GM12878 (cell line): ENCODE results near the gene DNAJC5. TPM values are rescaled to one million over a fixed set of nuclear protein-coding genes. Genes with fewer than 3 reads are reported as not detected.

Experiments used
- ATAC-seq: fragments of 200-7000 bp; cut with Tn5 transposase; 3 replicates; pipeline ENCODE4 v1.9.1; 2020; ENCODE audit warnings: mild to moderate bottlenecking, moderate library complexity
- BruUV-seq: library from RNA; stranded (reverse); fragments of 400-500 nt; replicated peaks from 2 replicates; lab custom pipeline; 2021; lab: Mats Ljungman, UMichigan
- CTCF ChIA-PET: fragments of 300-600 bp; sonication (Branson Sonifier 250); formaldehyde crosslinking; extraction: SDS; loops from one replicate; lab custom pipeline; 2021; ENCODE audit warnings: inconsistent platforms; lab: Yijun Ruan, JAX
- POLR2A ChIA-PET: fragments of 350-600 bp; formaldehyde crosslinking; extraction: SDS; loops from one replicate; lab custom pipeline; 2021; ENCODE audit warnings: inconsistent platforms; lab: Charles Lee
- RAD21 ChIA-PET: fragments of 300-600 bp; sonication (Branson Sonifier 250); formaldehyde crosslinking; loops from one replicate; lab custom pipeline; 2023; ENCODE audit warnings: antibody characterized with exemption; ENCODE audit not compliant: unreplicated experiment; lab: Charles Lee
- SMC1A ChIA-PET: fragments of 300-600 bp; sonication (Branson Sonifier 250); formaldehyde crosslinking; loops from one replicate; lab custom pipeline; 2023; ENCODE audit not compliant: unreplicated experiment, uncharacterized antibody; lab: Charles Lee
- DNase-seq: peaks from one replicate; pipeline ENCODE4 v3.0.0-alpha.2; 2011; ENCODE audit warnings: low read depth, low spot score
- FAIRE-seq: peaks from 3 replicates; lab custom pipeline; 2011; peaks lifted over from hg19 to GRCh38; lab: Jason Lieb, UNC
- H2AFZ ChIP-seq: 2 replicates; pipeline ENCODE4 v1.6.0; 2011; ENCODE audit warnings: low read depth, low read length, control low read depth; ENCODE audit not compliant: control insufficient read depth
- H3K27ac ChIP-seq: 2 replicates; pipeline ENCODE4 v1.5.1; 2011; ENCODE audit warnings: control low read depth; ENCODE audit not compliant: control insufficient read depth, insufficient read depth
- H3K27me3 ChIP-seq, 2 experiments: replicated peaks in 1 of 2; 2 replicates each; pipeline versions ENCODE4 v1.6.0 to v1.6.1; 2011; ENCODE audit warnings: low read length in 1 of 2; ENCODE audit not compliant: control insufficient read depth in 2 of 2, insufficient read depth in 2 of 2
- H3K36me3 ChIP-seq, 2 experiments: 2 replicates each; pipeline ENCODE4 v1.5.1; 2011; ENCODE audit warnings: low read length in 1 of 2; ENCODE audit not compliant: control insufficient read depth in 2 of 2, insufficient read depth in 2 of 2
- H3K4me1 ChIP-seq: 2 replicates; pipeline ENCODE4 v1.6.1; 2011; ENCODE audit warnings: mild to moderate bottlenecking, low read length, moderate library complexity, mixed read lengths; ENCODE audit not compliant: control insufficient read depth, insufficient read depth
- H3K4me2 ChIP-seq: 2 replicates; pipeline ENCODE4 v1.6.0; 2011; ENCODE audit warnings: control low read depth; ENCODE audit not compliant: control insufficient read depth, insufficient read depth
- H3K4me3 ChIP-seq: fragments of 200-600 bp; sonication (generic); 2 replicates; pipeline ENCODE4 v1.5.1; 2016
- H3K79me2 ChIP-seq: 2 replicates; pipeline ENCODE4 v1.6.0; 2011; ENCODE audit warnings: low read length; ENCODE audit not compliant: control insufficient read depth, insufficient read depth
- H3K9ac ChIP-seq: 2 replicates; pipeline ENCODE4 v1.8.0; 2011; ENCODE audit warnings: low read length, control low read depth, mixed read lengths; ENCODE audit not compliant: control insufficient read depth, insufficient read depth
- H3K9me3 ChIP-seq: replicated peaks from 3 replicates; pipeline ENCODE4 v1.5.1; 2011; ENCODE audit warnings: mild to moderate bottlenecking, low read length; ENCODE audit not compliant: control insufficient read depth, insufficient read depth
- H4K20me1 ChIP-seq: 2 replicates; pipeline ENCODE4 v1.6.0; 2011; ENCODE audit not compliant: control insufficient read depth, insufficient read depth
- ATF3 ChIP-seq: IDR thresholded peaks from 2 replicates; pipeline ENCODE4 v1.6.1; 2011; ENCODE audit warnings: low read depth, mild to moderate bottlenecking, low read length, moderate library complexity, borderline replicate concordance; ENCODE audit errors: extremely low read depth
- CREM ChIP-seq: IDR thresholded peaks from 2 replicates; pipeline ENCODE4 v1.6.1; 2014; ENCODE audit warnings: antibody characterized with exemption, low read depth
- E2F4 ChIP-seq: IDR thresholded peaks from 2 replicates; pipeline ENCODE4 v1.6.1; 2012; ENCODE audit warnings: low read depth, low read length, improper control_type of control experiment
- E2F8 ChIP-seq: fragments of 450-650 bp; IDR thresholded peaks from 2 replicates; pipeline ENCODE4 v1.6.1; 2018; ENCODE audit warnings: mild to moderate bottlenecking, low read depth, moderate library complexity; ENCODE audit not compliant: partially characterized antibody
- LARP7 ChIP-seq: fragments of 450-650 bp; IDR thresholded peaks from 2 replicates; pipeline ENCODE4 v1.6.1; 2017; ENCODE audit warnings: mild to moderate bottlenecking
- NFIC ChIP-seq: IDR thresholded peaks from 2 replicates; pipeline ENCODE4 v1.6.1; 2012; ENCODE audit warnings: low read depth, mild to moderate bottlenecking, inconsistent platforms, low read length, moderate library complexity
- RAD51 ChIP-seq: fragments of 450-650 bp; IDR thresholded peaks from 2 replicates; pipeline ENCODE4 v1.6.1; 2016; ENCODE audit warnings: moderate library complexity, mild to moderate bottlenecking, inconsistent platforms
- SMAD1 ChIP-seq: fragments of 450-650 bp; IDR thresholded peaks from 2 replicates; pipeline ENCODE4 v1.6.1; 2018; ENCODE audit warnings: mild to moderate bottlenecking, low read depth; ENCODE audit not compliant: partially characterized antibody
- SMAD5 ChIP-seq: IDR thresholded peaks from 2 replicates; pipeline ENCODE4 v1.6.1; 2016; ENCODE audit warnings: antibody characterized with exemption, low read depth
- SMC3 ChIP-seq: IDR thresholded peaks from 2 replicates; pipeline ENCODE4 v1.6.1; 2011; ENCODE audit warnings: low read length, improper control_type of control experiment, borderline replicate concordance
- TAF1 ChIP-seq: IDR thresholded peaks from 2 replicates; pipeline ENCODE4 v1.6.1; 2011; ENCODE audit warnings: mild to moderate bottlenecking, low read depth, low read length, borderline replicate concordance
- TBL1XR1 ChIP-seq: IDR thresholded peaks from 2 replicates; pipeline ENCODE4 v1.6.1; 2012; ENCODE audit warnings: low read depth, low read length, improper control_type of control experiment
- WGBS: methylation state at CpG from one replicate; pipeline ENCODE4 v1.1.6; 2016; ENCODE audit warnings: low lambda C conversion rate; ENCODE audit not compliant: insufficient replicate concordance, insufficient coverage; ENCODE audit errors: missing lambda C conversion rate; 5-methylcytosine and 5-hydroxymethylcytosine counted together
- in situ Hi-C: fragments of 300-500 bp; cut with MboI; formaldehyde crosslinking; loops from 9 replicates; pipeline ENCODE4 v1.14.3; 2018; ENCODE audit warnings: mixed read lengths
- intact Hi-C: fragments of 100-400 bp; cut with micrococcal nuclease; formaldehyde crosslinking; loops from one replicate; pipeline ENCODE4 v1.14.2; 2022; ENCODE audit not compliant: unreplicated experiment
- polyA plus RNA-seq, 11 experiments: library from polyadenylated mRNA; depleted of rRNA in 4 of 11; unstranded in 6 of 11; stranded (reverse) in 5 of 11; fragments of >200 nt; fragmentation: Nextera tagmentation in 4 of 11; fragmentation: Illumina TruSeq in 1 of 11; extraction: Ambion mirVana in 4 of 11; extraction: Trizol in 1 of 11; gene quantifications; 1 replicate in 1 of 11; 2 replicates in 10 of 11; pipeline versions ENCODE4 v1.2.1 to v1.2.3, GENCODE V29; 2011 to 2016; ENCODE audit warnings: inconsistent platforms in 2 of 11, missing spikeins in 2 of 11, low read depth in 1 of 11
- total RNA-seq, 4 experiments: library from RNA; depleted of rRNA in 3 of 4; stranded (reverse); fragments of >200 nt in 3 of 4; fragmentation: Illumina TruSeq in 1 of 4; extraction: Trizol in 1 of 4; gene quantifications; 2 replicates each; pipeline versions ENCODE4 v1.2.1 to v1.2.3, GENCODE V29; 2013 to 2021
- TF ChIP-seq, protein P1 (sequence below): fragments of 450-650 bp; IDR thresholded peaks from 2 replicates; pipeline ENCODE4 v1.6.1; 2016; ENCODE audit warnings: mild to moderate bottlenecking, moderate library complexity, borderline replicate concordance
- TF ChIP-seq, protein P2 (sequence below): IDR thresholded peaks from 2 replicates; pipeline ENCODE4 v1.6.1; 2012; ENCODE audit warnings: low read length, inconsistent platforms

Gene DNAJC5
- total and polyA plus RNA-seq, 10 of the 15 experiments (the other 5 are each of a cell fraction or from before 2014, with no cell fraction given), result 0.69 to 36.8 (median 17.0) TPM

DNA sequence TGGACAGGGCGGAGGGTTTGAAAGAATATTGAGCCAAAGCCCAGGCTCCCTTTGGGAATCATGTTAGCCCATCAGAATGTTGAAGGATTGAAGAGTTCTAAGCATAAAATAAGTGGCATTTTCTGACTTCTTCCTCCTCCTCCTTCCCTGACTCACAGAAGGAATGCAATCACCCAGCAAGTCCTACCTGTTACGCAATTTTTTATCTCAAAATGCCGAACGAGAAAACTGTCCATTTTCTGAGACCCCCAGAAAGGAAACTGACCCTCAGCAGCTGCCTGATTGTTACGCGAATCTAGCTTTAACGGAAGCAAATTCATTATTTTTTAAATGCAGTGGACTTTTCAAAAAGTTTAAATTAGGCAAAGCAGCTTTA, 4.7 kb upstream of the DNAJC5 start (continued):
- TF ChIP-seq E2F4, result no peak
- TF ChIP-seq, protein P1, sequence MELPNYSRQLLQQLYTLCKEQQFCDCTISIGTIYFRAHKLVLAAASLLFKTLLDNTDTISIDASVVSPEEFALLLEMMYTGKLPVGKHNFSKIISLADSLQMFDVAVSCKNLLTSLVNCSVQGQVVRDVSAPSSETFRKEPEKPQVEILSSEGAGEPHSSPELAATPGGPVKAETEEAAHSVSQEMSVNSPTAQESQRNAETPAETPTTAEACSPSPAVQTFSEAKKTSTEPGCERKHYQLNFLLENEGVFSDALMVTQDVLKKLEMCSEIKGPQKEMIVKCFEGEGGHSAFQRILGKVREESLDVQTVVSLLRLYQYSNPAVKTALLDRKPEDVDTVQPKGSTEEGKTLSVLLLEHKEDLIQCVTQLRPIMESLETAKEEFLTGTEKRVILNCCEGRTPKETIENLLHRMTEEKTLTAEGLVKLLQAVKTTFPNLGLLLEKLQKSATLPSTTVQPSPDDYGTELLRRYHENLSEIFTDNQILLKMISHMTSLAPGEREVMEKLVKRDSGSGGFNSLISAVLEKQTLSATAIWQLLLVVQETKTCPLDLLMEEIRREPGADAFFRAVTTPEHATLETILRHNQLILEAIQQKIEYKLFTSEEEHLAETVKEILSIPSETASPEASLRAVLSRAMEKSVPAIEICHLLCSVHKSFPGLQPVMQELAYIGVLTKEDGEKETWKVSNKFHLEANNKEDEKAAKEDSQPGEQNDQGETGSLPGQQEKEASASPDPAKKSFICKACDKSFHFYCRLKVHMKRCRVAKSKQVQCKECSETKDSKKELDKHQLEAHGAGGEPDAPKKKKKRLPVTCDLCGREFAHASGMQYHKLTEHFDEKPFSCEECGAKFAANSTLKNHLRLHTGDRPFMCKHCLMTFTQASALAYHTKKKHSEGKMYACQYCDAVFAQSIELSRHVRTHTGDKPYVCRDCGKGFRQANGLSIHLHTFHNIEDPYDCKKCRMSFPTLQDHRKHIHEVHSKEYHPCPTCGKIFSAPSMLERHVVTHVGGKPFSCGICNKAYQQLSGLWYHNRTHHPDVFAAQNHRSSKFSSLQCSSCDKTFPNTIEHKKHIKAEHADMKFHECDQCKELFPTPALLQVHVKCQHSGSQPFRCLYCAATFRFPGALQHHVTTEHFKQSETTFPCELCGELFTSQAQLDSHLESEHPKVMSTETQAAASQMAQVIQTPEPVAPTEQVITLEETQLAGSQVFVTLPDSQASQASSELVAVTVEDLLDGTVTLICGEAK, result no peak
- TF ChIP-seq, all 136 proteins: peak for 0

DNA sequence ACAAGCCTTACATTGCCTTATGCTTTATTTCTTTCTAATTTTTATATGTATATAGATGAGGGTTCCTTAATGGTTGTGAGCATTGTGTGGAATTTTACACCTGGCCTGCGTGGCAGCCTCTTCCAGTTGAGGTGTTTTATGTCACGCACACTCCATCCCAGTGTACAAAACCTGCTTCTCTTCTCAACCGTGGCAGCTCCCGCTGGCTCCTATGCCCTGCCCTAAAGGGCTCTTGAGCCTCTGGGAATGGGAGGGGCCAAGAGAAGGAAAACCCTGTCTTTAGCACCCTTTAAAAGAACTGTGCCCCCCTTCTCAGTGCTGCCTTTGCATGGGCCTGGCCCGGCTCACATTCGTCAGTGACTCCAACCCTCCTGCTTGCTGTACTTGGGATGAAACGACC, 4.3 kb upstream of the DNAJC5 start:
- RAD21 ChIA-PET, result no interaction called here
- SMC1A ChIA-PET, result no interaction called here
- Histone ChIP-seq H3K36me3 (peaks cover 12 to 17% of the 10 kb centered on the region in 2 experiments), H3K27me3 (no peaks in the 10 kb centered on the region), H4K20me1 (0 out of 2 replicates have a peak, but pooled peaks cover 2% of the 10 kb centered on the region), H3K4me2 (no peak overlapping the region), H3K9ac (no peak overlapping the region), H3K4me1 (no peaks in the 10 kb centered on the region), H3K27ac (no peak overlapping the region), H2AFZ (no peak overlapping the region), H3K9me3 (no peaks in the 10 kb centered on the region), H3K79me2 (peaks cover 5% of the 10 kb centered on the region), H3K4me3 (no peak overlapping the region)
- FAIRE-seq, result no peak
- CTCF ChIA-PET, result interaction anchor here (0.6 kb wide), 1 partner anchor 165 kb away, joined by 3 read pairs; no protein-coding TSS in a partner anchor
- POLR2A ChIA-PET, result no interaction called here
- no peak for DNase-seq
- TSS peak; percentile 57 for BruUV-seq
- WGBS, result 91% methylated on average over 7 of the region's 7 CpGs
- intact Hi-C loops (no loop called here), in situ Hi-C loops (no loop called here)
- no peak for ATAC-seq
- TF ChIP-seq SMAD1 (no peak), E2F8 (no peak), CREM (no peak), LARP7 (no peak), TAF1 (no peak), SMAD5 (no peak), ATF3 (no peak), RAD51 (no peak), NFIC (no peak), TBL1XR1 (no peak), SMC3 (no peak)
- TF ChIP-seq, protein P2, sequence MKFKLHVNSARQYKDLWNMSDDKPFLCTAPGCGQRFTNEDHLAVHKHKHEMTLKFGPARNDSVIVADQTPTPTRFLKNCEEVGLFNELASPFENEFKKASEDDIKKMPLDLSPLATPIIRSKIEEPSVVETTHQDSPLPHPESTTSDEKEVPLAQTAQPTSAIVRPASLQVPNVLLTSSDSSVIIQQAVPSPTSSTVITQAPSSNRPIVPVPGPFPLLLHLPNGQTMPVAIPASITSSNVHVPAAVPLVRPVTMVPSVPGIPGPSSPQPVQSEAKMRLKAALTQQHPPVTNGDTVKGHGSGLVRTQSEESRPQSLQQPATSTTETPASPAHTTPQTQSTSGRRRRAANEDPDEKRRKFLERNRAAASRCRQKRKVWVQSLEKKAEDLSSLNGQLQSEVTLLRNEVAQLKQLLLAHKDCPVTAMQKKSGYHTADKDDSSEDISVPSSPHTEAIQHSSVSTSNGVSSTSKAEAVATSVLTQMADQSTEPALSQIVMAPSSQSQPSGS, result no peak
